ENCODE data around the gene MCMBP.

Gene MCMBP

DNA sequence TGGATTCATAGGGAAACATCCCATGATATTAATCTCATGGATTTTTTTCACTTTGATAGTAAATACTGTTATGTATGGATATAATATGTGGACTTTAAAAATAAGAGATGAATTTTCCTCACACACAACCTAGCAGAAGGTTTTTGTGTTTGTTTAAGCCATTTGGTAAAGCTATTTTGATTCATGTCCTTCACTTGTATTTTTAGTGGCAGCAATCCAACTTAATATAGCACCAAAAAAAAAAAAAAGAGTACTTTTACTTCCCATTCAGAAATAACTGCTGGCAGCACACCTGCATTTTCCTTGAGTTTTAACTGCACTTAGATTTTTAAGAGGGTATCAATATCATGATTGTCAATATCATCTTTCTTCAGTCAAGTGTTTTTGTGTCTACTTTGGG lies 60.0 kb downstream of the MCMBP start:
- DNase-seq (ENCODE audit: low read depth in 1 of 2, low spot score in 1 of 2) = no peak
- H3K4me3 ChIP-seq (replicated peaks; ENCODE audit: insufficient read depth, low read length) = no peak overlapping the region
- no peaks in the 10 kb centered on the region for H3K27me3 ChIP-seq (ENCODE audit: insufficient read depth, poor library complexity, severe bottlenecking)
- H3K27ac ChIP-seq (replicated peaks) = no peak overlapping the region
- TF ChIP-seq, protein P1, sequence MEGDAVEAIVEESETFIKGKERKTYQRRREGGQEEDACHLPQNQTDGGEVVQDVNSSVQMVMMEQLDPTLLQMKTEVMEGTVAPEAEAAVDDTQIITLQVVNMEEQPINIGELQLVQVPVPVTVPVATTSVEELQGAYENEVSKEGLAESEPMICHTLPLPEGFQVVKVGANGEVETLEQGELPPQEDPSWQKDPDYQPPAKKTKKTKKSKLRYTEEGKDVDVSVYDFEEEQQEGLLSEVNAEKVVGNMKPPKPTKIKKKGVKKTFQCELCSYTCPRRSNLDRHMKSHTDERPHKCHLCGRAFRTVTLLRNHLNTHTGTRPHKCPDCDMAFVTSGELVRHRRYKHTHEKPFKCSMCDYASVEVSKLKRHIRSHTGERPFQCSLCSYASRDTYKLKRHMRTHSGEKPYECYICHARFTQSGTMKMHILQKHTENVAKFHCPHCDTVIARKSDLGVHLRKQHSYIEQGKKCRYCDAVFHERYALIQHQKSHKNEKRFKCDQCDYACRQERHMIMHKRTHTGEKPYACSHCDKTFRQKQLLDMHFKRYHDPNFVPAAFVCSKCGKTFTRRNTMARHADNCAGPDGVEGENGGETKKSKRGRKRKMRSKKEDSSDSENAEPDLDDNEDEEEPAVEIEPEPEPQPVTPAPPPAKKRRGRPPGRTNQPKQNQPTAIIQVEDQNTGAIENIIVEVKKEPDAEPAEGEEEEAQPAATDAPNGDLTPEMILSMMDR (IDR thresholded peaks at IDR 0.05; ENCODE audit: insufficient read depth, low read length) = no peak
- no peak for TF ChIP-seq SPI1 (IDR thresholded peaks at IDR 0.05; ENCODE audit: borderline replicate concordance, low read depth)
- no peak for TF ChIP-seq POLR2AphosphoS5 (IDR thresholded peaks at IDR 0.05; ENCODE audit: low read depth)
- TF ChIP-seq GABPA (IDR thresholded peaks at IDR 0.05; ENCODE audit: low read depth) = no peak
- TF ChIP-seq, protein P2, sequence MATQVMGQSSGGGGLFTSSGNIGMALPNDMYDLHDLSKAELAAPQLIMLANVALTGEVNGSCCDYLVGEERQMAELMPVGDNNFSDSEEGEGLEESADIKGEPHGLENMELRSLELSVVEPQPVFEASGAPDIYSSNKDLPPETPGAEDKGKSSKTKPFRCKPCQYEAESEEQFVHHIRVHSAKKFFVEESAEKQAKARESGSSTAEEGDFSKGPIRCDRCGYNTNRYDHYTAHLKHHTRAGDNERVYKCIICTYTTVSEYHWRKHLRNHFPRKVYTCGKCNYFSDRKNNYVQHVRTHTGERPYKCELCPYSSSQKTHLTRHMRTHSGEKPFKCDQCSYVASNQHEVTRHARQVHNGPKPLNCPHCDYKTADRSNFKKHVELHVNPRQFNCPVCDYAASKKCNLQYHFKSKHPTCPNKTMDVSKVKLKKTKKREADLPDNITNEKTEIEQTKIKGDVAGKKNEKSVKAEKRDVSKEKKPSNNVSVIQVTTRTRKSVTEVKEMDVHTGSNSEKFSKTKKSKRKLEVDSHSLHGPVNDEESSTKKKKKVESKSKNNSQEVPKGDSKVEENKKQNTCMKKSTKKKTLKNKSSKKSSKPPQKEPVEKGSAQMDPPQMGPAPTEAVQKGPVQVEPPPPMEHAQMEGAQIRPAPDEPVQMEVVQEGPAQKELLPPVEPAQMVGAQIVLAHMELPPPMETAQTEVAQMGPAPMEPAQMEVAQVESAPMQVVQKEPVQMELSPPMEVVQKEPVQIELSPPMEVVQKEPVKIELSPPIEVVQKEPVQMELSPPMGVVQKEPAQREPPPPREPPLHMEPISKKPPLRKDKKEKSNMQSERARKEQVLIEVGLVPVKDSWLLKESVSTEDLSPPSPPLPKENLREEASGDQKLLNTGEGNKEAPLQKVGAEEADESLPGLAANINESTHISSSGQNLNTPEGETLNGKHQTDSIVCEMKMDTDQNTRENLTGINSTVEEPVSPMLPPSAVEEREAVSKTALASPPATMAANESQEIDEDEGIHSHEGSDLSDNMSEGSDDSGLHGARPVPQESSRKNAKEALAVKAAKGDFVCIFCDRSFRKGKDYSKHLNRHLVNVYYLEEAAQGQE (IDR thresholded peaks at IDR 0.05; ENCODE audit: insufficient replicate concordance, low read depth) = no peak

DNA sequence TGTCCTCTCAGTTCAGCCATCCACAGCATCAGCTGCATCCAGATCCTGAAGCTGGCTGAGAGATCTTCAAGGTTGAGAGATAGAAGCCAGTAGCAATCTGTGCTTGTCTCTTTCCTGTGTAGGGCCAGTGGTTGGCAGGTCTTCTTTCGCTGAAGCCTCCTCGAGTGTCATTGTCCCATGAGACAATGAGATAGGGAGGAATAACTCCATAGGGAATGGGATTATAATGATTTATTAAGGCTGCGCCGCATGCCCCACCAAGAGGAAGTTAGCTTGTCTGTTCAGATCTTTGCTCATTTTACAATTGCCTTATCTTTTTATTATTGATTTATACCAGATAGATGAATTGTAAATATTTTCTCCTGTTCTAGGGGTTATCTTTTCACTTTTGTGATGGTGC lies 61.5 kb downstream of the MCMBP start:
- DNase-seq (ENCODE audit: low read depth in 1 of 2, low spot score in 1 of 2) = no peak
- Histone ChIP-seq H3K27me3 (ENCODE audit: insufficient read depth, poor library complexity, severe bottlenecking) (no peaks in the 10 kb centered on the region), H3K27ac (replicated peaks) (no peak overlapping the region)

DNA sequence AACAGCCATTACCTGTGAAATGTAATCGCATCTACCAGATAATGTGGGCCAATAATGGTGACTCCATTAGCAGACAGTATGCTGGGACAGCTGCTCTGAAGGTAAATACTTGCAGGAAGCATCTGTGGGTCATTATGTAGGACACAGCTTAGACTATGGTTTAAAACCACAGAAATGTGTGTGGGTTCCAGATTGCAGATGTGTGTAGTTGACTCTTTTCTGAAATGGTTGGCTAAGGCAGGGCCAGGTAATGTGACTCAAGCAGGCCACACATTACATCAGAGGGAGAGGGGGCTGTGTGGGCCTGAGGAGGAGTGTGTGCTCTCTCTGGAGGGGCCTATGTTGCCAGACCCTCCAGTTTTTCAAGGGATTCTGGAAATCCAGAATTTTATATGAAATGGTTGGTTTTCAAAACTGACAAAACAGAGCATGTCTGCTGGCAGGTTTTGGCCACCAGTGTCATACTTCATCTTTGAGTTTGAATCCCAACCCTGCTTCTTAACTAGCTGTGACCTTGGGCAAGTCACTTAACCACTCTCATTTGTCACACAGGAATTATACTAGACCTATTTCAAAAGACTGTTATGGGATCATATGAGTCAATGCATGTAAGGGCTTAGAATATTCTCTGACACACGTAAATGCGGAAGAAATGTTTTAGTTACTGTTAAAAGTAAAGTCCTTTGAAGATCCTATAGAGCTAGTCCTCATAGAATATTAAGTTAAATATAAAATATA lies 64.5 kb downstream of the MCMBP start:
- DNase-seq (ENCODE audit: low read depth in 1 of 2, low spot score in 1 of 2) = peak in 1 of 2 experiments; percentile 65
- H3K27me3 ChIP-seq (ENCODE audit: insufficient read depth, poor library complexity, severe bottlenecking) = no peaks in the 10 kb centered on the region
- no peak for TF ChIP-seq SPI1 (IDR thresholded peaks at IDR 0.05; ENCODE audit: borderline replicate concordance, low read depth)
- TF ChIP-seq POLR2AphosphoS5 (IDR thresholded peaks at IDR 0.05; ENCODE audit: low read depth) = peak; percentile 91
- TF ChIP-seq GABPA (IDR thresholded peaks at IDR 0.05; ENCODE audit: low read depth) = no peak; the same call in 1 of the 2 replicates
- TF ChIP-seq, protein P2 (IDR thresholded peaks at IDR 0.05; ENCODE audit: insufficient replicate concordance, low read depth) = no peak
- TF ChIP-seq, protein P1 (IDR thresholded peaks at IDR 0.05; ENCODE audit: insufficient read depth, low read length) = no peak
- H3K4me3 ChIP-seq (replicated peaks; ENCODE audit: insufficient read depth, low read length) = no peak overlapping the region
- peak overlapping the region; percentile 36 for H3K27ac ChIP-seq (replicated peaks)

More for the DNA sequence above, 61.5 kb downstream of the MCMBP start:
- TF ChIP-seq, protein P1 (IDR thresholded peaks at IDR 0.05; ENCODE audit: insufficient read depth, low read length) = no peak
- no peak for TF ChIP-seq POLR2AphosphoS5 (IDR thresholded peaks at IDR 0.05; ENCODE audit: low read depth)
- TF ChIP-seq, protein P2 (IDR thresholded peaks at IDR 0.05; ENCODE audit: insufficient replicate concordance, low read depth) = no peak
- TF ChIP-seq GABPA (IDR thresholded peaks at IDR 0.05; ENCODE audit: low read depth) = no peak
- no peak overlapping the region for H3K4me3 ChIP-seq (replicated peaks; ENCODE audit: insufficient read depth, low read length)

Data from HL-60 (cell line).